Lung (tissue), 12 donors: Measurements from ENCODE around the gene HAP1. TPM values are rescaled to one million over a fixed set of nuclear protein-coding genes. Genes with fewer than 3 reads are reported as not detected.

Source experiments
- ATAC-seq: fragments of 200-7000 bp; cut with Tn5 transposase; one replicate; pipeline ENCODE4 v1.9.1; 2020; ENCODE audit warnings: moderate number of reproducible peaks; ENCODE audit not compliant: insufficient read depth, low FRiP score
- DNase-seq, 3 donors: peaks; one replicate each; pipeline ENCODE4 v3.0.0-alpha.2; 2013 to 2017
- H3K27ac ChIP-seq, 2 donors: one replicate each; pipeline ENCODE4 v1.5.1; 2013; ENCODE audit warnings: mild to moderate bottlenecking in 2 of 2, moderate library complexity in 2 of 2, control low read depth in 1 of 2, inconsistent platforms in 1 of 2, low read depth in 1 of 2, low read length in 1 of 2
- H3K27me3 ChIP-seq, 3 donors: one replicate each; pipeline ENCODE4 v1.5.1; 2013; ENCODE audit warnings: low read length in 2 of 3; ENCODE audit not compliant: control insufficient read depth in 3 of 3, insufficient read depth in 3 of 3
- H3K36me3 ChIP-seq, 4 donors: one replicate each; pipeline ENCODE4 v1.5.1; 2013; ENCODE audit warnings: low read length in 4 of 4, mild to moderate bottlenecking in 1 of 4, moderate library complexity in 1 of 4; ENCODE audit not compliant: control insufficient read depth in 4 of 4, insufficient read depth in 4 of 4
- H3K4me1 ChIP-seq, 5 donors: one replicate each; pipeline ENCODE4 v1.5.1; 2013; ENCODE audit warnings: low read length in 5 of 5, mild to moderate bottlenecking in 2 of 5, moderate library complexity in 1 of 5; ENCODE audit not compliant: control insufficient read depth in 5 of 5, insufficient read depth in 5 of 5
- H3K4me3 ChIP-seq: one replicate; pipeline ENCODE4 v1.5.1; 2013; ENCODE audit warnings: mild to moderate bottlenecking, control low read depth, moderate library complexity
- H3K9ac ChIP-seq, 2 donors: one replicate each; pipeline ENCODE4 v1.5.1; 2013; ENCODE audit warnings: low read length in 2 of 2, control low read depth in 1 of 2; ENCODE audit not compliant: insufficient read depth in 1 of 2
- H3K9me3 ChIP-seq, 4 donors: one replicate each; pipeline ENCODE4 v1.5.1; 2013; ENCODE audit warnings: low read length in 3 of 4, mild to moderate bottlenecking in 1 of 4, moderate library complexity in 1 of 4; ENCODE audit not compliant: control insufficient read depth in 4 of 4, insufficient read depth in 3 of 4
- WGBS, 2 donors: extraction: QIAGEN DNeasy Blood & Tissue Kit; methylation state at CpG; one replicate each; pipeline ENCODE4 v1.1.7; 2013; 5-methylcytosine and 5-hydroxymethylcytosine counted together
- polyA plus RNA-seq, 2 donors: library from polyadenylated mRNA; stranded (reverse); fragments of 200-250 nt; gene quantifications; one replicate each; pipeline ENCODE4 v1.2.1, GENCODE V29; 2013
- total RNA-seq, 2 donors: library from RNA; depleted of rRNA in 1 of 2; stranded (reverse); fragments of >200 nt in 1 of 2; gene quantifications; one replicate each; pipeline ENCODE4 v1.2.1, GENCODE V29; 2014 to 2021
- TF ChIP-seq, protein P1 (sequence below): IDR thresholded peaks from 2 replicates; pipeline ENCODE4 v1.5.1; 2012; ENCODE audit warnings: mild to moderate bottlenecking; ENCODE audit errors: control extremely low read depth, extremely low read depth
- donor health status: control.
- donor health status: control.
- donor health status: Bipolar disorder and iron deficiency.
- donor health status: healthy.
- donor health status: DM: yes; HTN: yes; CAD: no.

Gene HAP1
- total and polyA plus RNA-seq, 4 donors, result 0.07 to 0.57 (median 0.24) TPM

DNA sequence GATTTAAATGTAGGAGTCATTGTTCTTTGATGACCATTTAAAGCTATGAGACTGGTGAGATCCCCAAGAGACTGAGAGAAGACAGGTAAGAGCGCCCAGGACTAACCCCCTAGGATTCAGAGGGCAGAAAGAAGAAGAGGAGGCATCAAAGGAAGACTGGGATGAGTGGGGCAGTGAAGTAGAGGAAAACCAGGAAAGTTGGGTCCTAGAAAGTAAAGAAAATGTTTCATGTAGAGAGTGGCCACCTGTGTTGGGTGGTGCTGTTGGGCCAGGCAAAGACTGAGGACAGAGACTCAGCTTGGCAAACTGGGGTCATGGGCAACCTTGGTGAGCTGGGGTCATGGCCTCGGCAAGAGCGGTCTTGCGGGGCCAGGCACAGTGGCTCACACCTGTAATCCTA, 1.3 kb upstream of the HAP1 start:
- 86 to 96% methylated on average over 4 of the region's 4 CpGs for WGBS, 2 donors
- ATAC-seq (no peak), DNase-seq (no peak)
- Histone ChIP-seq H3K4me1 (peaks cover 0 to 16% (median 5%) of the 10 kb centered on the region in 5 donors), H3K36me3 (no peaks in the 10 kb centered on the region), H3K4me3 (no peak overlapping the region), H3K27ac (no peak overlapping the region), H3K9ac (no peak overlapping the region), H3K27me3 (peaks cover 0 to 55% (median 54%) of the 10 kb centered on the region in 3 donors), H3K9me3 (no peaks in the 10 kb centered on the region)
- TF ChIP-seq, protein P1, sequence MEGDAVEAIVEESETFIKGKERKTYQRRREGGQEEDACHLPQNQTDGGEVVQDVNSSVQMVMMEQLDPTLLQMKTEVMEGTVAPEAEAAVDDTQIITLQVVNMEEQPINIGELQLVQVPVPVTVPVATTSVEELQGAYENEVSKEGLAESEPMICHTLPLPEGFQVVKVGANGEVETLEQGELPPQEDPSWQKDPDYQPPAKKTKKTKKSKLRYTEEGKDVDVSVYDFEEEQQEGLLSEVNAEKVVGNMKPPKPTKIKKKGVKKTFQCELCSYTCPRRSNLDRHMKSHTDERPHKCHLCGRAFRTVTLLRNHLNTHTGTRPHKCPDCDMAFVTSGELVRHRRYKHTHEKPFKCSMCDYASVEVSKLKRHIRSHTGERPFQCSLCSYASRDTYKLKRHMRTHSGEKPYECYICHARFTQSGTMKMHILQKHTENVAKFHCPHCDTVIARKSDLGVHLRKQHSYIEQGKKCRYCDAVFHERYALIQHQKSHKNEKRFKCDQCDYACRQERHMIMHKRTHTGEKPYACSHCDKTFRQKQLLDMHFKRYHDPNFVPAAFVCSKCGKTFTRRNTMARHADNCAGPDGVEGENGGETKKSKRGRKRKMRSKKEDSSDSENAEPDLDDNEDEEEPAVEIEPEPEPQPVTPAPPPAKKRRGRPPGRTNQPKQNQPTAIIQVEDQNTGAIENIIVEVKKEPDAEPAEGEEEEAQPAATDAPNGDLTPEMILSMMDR, result no peak

DNA sequence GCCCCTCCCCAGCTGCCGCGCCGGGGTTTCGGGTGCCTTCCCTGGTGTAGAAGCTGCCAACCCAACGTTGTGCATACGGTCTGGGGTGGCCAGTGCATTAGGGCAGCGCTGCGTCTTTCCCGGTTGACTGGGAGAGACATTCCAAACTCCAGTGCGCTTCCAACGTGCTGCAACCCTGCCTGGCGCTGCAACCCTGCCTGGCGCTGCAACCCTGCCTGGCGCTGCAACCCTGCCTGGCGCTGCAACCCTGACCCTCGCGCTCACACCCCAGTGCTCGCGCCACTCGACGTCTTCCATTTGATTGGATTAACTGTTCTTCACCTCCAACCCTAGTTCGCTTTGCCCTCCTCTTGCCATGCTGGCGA, 488 bp upstream of the HAP1 start:
- Histone ChIP-seq H3K27ac (no peak overlapping the region), H3K36me3 (no peaks in the 10 kb centered on the region), H3K9me3 (no peaks in the 10 kb centered on the region), H3K4me3 (no peak overlapping the region), H3K4me1 (peaks cover 0 to 16% (median 5%) of the 10 kb centered on the region in 5 donors), H3K9ac (no peak overlapping the region), H3K27me3 (peaks cover 0 to 62% (median 54%) of the 10 kb centered on the region in 3 donors)
- TF ChIP-seq, protein P1, result no peak
- ATAC-seq, result no peak
- DNase-seq, result no peak
- 5 to 7% methylated on average over 23 of the region's 23 CpGs for WGBS, 2 donors

DNA sequence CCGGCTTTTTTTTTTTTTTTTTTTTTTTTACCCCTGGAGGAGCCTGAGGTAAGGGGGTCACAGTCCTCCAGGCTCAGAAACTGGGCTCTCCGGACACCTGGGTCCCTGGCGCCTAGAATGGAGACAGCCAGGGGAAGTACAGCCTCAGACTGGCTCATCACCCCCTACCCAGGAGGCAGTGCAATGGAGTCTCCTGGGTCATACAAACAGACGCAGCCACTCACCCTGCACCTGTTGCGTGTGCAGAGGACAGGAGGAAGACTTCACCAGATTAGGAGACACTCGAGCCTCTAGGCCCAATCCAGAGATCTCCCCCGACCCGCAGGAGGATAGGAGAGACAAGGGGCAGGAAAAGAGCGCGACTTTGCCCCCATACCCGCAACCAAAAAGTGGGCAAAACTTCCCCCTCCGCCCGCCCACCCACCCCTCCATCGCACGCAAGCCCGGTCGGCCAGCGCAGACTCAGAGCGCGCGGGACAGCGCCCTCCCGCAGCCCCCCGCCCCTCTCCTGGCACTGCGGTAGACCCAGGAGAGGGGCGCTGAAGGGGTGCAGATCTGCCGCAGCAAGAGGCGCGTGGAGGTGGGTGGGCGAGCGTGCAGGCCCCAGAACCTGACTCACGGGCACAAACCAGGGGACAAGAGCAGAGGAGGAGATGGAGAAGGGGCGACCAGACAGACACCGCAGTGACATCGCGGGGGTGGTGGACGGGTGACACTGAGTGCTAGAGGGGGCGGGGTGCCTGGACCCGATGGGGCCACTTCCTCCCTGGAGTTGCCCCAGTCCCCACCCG, 900 bp downstream of the HAP1 start:
- H3K36me3 ChIP-seq, result no peaks in the 10 kb centered on the region
- no peak overlapping the region for H3K27ac ChIP-seq
- no peak overlapping the region for H3K4me3 ChIP-seq
- peaks cover 0 to 62% (median 54%) of the 10 kb centered on the region in 3 donors for H3K27me3 ChIP-seq
- TF ChIP-seq, protein P1, result no peak
- H3K4me1 ChIP-seq, result peaks cover 0 to 16% (median 5%) of the 10 kb centered on the region in 5 donors
- DNase-seq, result no peak
- ATAC-seq, result no peak
- no peaks in the 10 kb centered on the region for H3K9me3 ChIP-seq
- H3K9ac ChIP-seq, result no peak overlapping the region
- WGBS, 2 donors, result 11 to 13% methylated on average over 31 to 40 of the region's 40 CpGs

DNA sequence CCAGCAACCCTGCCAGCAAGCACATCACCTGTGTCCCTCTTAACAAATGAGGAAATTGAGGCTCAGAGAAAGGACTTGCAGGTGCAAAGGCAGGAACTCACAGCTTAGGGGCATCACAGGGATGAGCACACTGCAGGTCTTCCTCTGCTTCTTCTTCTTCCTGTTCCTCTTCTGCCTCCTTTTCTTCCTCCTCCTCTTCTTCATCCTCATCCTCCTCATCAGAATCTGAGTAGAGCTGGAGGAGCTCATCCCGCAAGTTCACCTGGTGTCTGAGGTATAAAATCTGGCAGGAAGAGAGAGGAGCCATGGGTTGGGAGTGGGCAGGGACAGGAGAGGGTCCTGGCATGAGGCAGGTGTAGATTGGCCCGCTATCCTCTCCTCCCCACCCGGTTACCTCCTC, 2.6 kb downstream of the HAP1 start:
- no peak for ATAC-seq
- 53 to 55% methylated on average over 3 of the region's 3 CpGs for WGBS, 2 donors
- DNase-seq, result no peak

More for the DNA sequence above, 2.6 kb downstream of the HAP1 start:
- Histone ChIP-seq H3K36me3 (no peaks in the 10 kb centered on the region), H3K9me3 (no peaks in the 10 kb centered on the region), H3K4me1 (peaks cover 0 to 12% (median 5%) of the 10 kb centered on the region in 5 donors), H3K27ac (no peak overlapping the region), H3K27me3 (peaks cover 0 to 58% (median 43%) of the 10 kb centered on the region in 3 donors), H3K9ac (no peak overlapping the region), H3K4me3 (no peak overlapping the region)
- TF ChIP-seq, protein P1, result no peak
